NCI-H2196 treated with DMSO at 0.1 percent for 48 hours (cell line): ENCODE measurements around the gene CCT5.
A peak's percentile ranks its signal among the peaks of the same experiment; 100 is the strongest.

ENCODE experiments used
- DNase-seq: peaks from one replicate; lab custom pipeline; 2025; ENCODE audit not compliant: unreplicated experiment; lab: John Stamatoyannopoulos, UW

Gene CCT5

GRCh38 chr5:10249948-10250805, at the start of gene CCT5:
CCT5 (plus strand) TSS chr5:10250280; CDS start chr5:10250341, 61 bp downstream.
- peak; percentile 97 for DNase-seq

- DNase-seq: no peak
Measured at GRCh38 chr5:10201223-10201868, 48.7 kb upstream of the CCT5 start.

GRCh38 chr5:10202089-10202910, 47.8 kb upstream of the CCT5 start:
- no peak for DNase-seq

GRCh38 chr5:10209004-10209403, 41.1 kb upstream of the CCT5 start:
- no peak for DNase-seq

- DNase-seq: no peak
Measured at GRCh38 chr5:10213316-10213715, 36.8 kb upstream of the CCT5 start.

- DNase-seq: no peak
Measured at GRCh38 chr5:10214041-10214440, 36.0 kb upstream of the CCT5 start.

- DNase-seq: no peak
Measured at GRCh38 chr5:10215366-10215765, 34.7 kb upstream of the CCT5 start.

GRCh38 chr5:10216107-10216506, 34.0 kb upstream of the CCT5 start:
- DNase-seq: no peak

GRCh38 chr5:10218658-10219057, 31.4 kb upstream of the CCT5 start:
- DNase-seq: no peak

- no peak for DNase-seq
Measured at GRCh38 chr5:10219068-10219467, 31.0 kb upstream of the CCT5 start.

- no peak for DNase-seq
Measured at GRCh38 chr5:10220248-10220647, 29.8 kb upstream of the CCT5 start.

GRCh38 chr5:10222326-10222725, 27.8 kb upstream of the CCT5 start:
- DNase-seq: no peak

- no peak for DNase-seq
Measured at GRCh38 chr5:10227379-10227778, 22.7 kb upstream of the CCT5 start.

GRCh38 chr5:10228288-10228687, 21.8 kb upstream of the CCT5 start:
- no peak for DNase-seq

GRCh38 chr5:10229306-10230048, 20.6 kb upstream of the CCT5 start:
- no peak for DNase-seq

GRCh38 chr5:10232386-10232785, 17.7 kb upstream of the CCT5 start:
- no peak for DNase-seq

GRCh38 chr5:10233011-10233410, 17.1 kb upstream of the CCT5 start:
- no peak for DNase-seq

- DNase-seq: no peak
Measured at GRCh38 chr5:10233505-10233904, 16.6 kb upstream of the CCT5 start.

- DNase-seq: no peak
Measured at GRCh38 chr5:10235350-10235749, 14.7 kb upstream of the CCT5 start.

GRCh38 chr5:10243660-10244240, 6.3 kb upstream of the CCT5 start:
- no peak for DNase-seq
